HEK293 (cell line): ENCODE results near the gene FRY.

Experiments
- CTCF ChIA-PET: fragments of 350-600 bp; formaldehyde crosslinking; extraction: SDS; loops from one replicate; lab custom pipeline; 2021; ENCODE audit warnings: antibody characterized with exemption; lab: Yijun Ruan, JAX
- POLR2A ChIA-PET: fragments of 300-600 bp; formaldehyde crosslinking; extraction: SDS; loops from one replicate; lab custom pipeline; 2020; ENCODE audit warnings: antibody characterized with exemption, inconsistent platforms; lab: Yijun Ruan, JAX
- H3K27ac ChIP-seq: fragments of 200-500 bp; sonication (Bioruptor generic); 2 replicates; pipeline ENCODE4 v1.5.1; 2014; ENCODE audit warnings: low read depth, low read length, control low read depth, inconsistent platforms; ENCODE audit errors: extremely low read depth
- H3K36me3 ChIP-seq, 2 experiments: fragments of 200-500 bp in 1 of 2; sonication (Bioruptor generic) in 1 of 2; 1 replicate in 1 of 2; 2 replicates in 1 of 2; pipeline ENCODE4 v1.5.1; 2014 to 2017; ENCODE audit warnings: inconsistent platforms in 2 of 2, low read length in 2 of 2; ENCODE audit not compliant: control insufficient read depth in 2 of 2, insufficient read depth in 1 of 2
- H3K4me1 ChIP-seq: fragments of 200-500 bp; sonication (Bioruptor generic); 2 replicates; pipeline ENCODE4 v1.5.1; 2014; ENCODE audit warnings: mild to moderate bottlenecking, low read length, inconsistent platforms; ENCODE audit not compliant: control insufficient read depth, insufficient read depth
- H3K4me3 ChIP-seq: 2 replicates; pipeline ENCODE4 v1.5.1; 2011; ENCODE audit warnings: low read depth, mild to moderate bottlenecking, control low read depth, low read length, moderate library complexity
- H3K9me3 ChIP-seq: fragments of 200-500 bp; sonication (Bioruptor generic); 2 replicates; pipeline ENCODE4 v1.5.1; 2014; ENCODE audit warnings: low read depth, low read length, inconsistent platforms; ENCODE audit not compliant: control insufficient read depth, insufficient read depth
- BCL11B ChIP-seq: fragments of 450-650 bp; formaldehyde crosslinking; IDR thresholded peaks from 2 replicates; pipeline ENCODE4 v1.5.1; 2016; ENCODE audit warnings: low read depth, missing biosample characterization, missing genetic modification characterization
- EGR2 ChIP-seq: fragments of 450-650 bp; formaldehyde crosslinking; IDR thresholded peaks from 2 replicates; pipeline ENCODE4 v1.5.1; 2016; ENCODE audit warnings: low read depth, missing biosample characterization, missing genetic modification characterization
- HOXA7 ChIP-seq: sonication (generic); formaldehyde crosslinking; IDR thresholded peaks from 2 replicates; pipeline ENCODE4 v1.8.1; 2022; ENCODE audit warnings: missing genetic modification reagents, borderline replicate concordance
- IKZF3 ChIP-seq: fragments of 450-650 bp; IDR thresholded peaks from 2 replicates; pipeline ENCODE4 v1.5.0; 2018; ENCODE audit warnings: missing biosample characterization, mild to moderate bottlenecking, missing genetic modification characterization, moderate library complexity
- KLF16 ChIP-seq: fragments of 450-650 bp; formaldehyde crosslinking; IDR thresholded peaks from 2 replicates; pipeline ENCODE4 v1.5.1; 2017; ENCODE audit warnings: missing biosample characterization, missing genetic modification characterization
- OSR2 ChIP-seq: fragments of 450-650 bp; formaldehyde crosslinking; IDR thresholded peaks from 2 replicates; pipeline ENCODE4 v1.5.1; 2016; ENCODE audit warnings: missing biosample characterization, missing genetic modification characterization
- SCRT2 ChIP-seq: fragments of 450-650 bp; formaldehyde crosslinking; IDR thresholded peaks from 2 replicates; pipeline ENCODE4 v1.5.1; 2016; ENCODE audit warnings: missing biosample characterization, missing genetic modification characterization
- ZBTB48 ChIP-seq: fragments of 450-650 bp; formaldehyde crosslinking; IDR thresholded peaks from 2 replicates; pipeline ENCODE4 v1.5.1; 2016; ENCODE audit warnings: missing biosample characterization, missing genetic modification characterization
- ZNF140 ChIP-seq: fragments of 450-650 bp; formaldehyde crosslinking; IDR thresholded peaks from 2 replicates; pipeline ENCODE4 v1.5.1; 2016; ENCODE audit warnings: missing biosample characterization, missing genetic modification characterization
- ZNF146 ChIP-seq: fragments of 450-650 bp; formaldehyde crosslinking; IDR thresholded peaks from 2 replicates; pipeline ENCODE4 v1.5.1; 2016; ENCODE audit warnings: missing biosample characterization, missing genetic modification characterization
- ZNF155 ChIP-seq: fragments of 450-650 bp; formaldehyde crosslinking; IDR thresholded peaks from 2 replicates; pipeline ENCODE4 v1.5.1; 2016; ENCODE audit warnings: missing biosample characterization, missing genetic modification characterization
- ZNF174 ChIP-seq: fragments of 450-650 bp; formaldehyde crosslinking; IDR thresholded peaks from 2 replicates; pipeline ENCODE4 v1.5.0; 2017; ENCODE audit warnings: missing biosample characterization, mild to moderate bottlenecking, missing genetic modification characterization
- ZNF19 ChIP-seq: fragments of 450-650 bp; formaldehyde crosslinking; IDR thresholded peaks from 2 replicates; pipeline ENCODE4; 2016; ENCODE audit warnings: missing biosample characterization, missing genetic modification characterization, low read depth
- ZNF23 ChIP-seq: fragments of 450-650 bp; formaldehyde crosslinking; IDR thresholded peaks from 2 replicates; pipeline ENCODE4 v1.5.1; 2016; ENCODE audit warnings: missing biosample characterization, missing genetic modification characterization, borderline replicate concordance
- ZNF426 ChIP-seq: fragments of 450-650 bp; formaldehyde crosslinking; IDR thresholded peaks from 2 replicates; pipeline ENCODE4 v1.5.1; 2017; ENCODE audit warnings: missing biosample characterization, missing genetic modification characterization, mild to moderate bottlenecking, inconsistent platforms, moderate library complexity
- ZNF544 ChIP-seq: fragments of 450-650 bp; formaldehyde crosslinking; IDR thresholded peaks from 2 replicates; pipeline ENCODE4 v1.5.0; 2017; ENCODE audit warnings: missing biosample characterization, missing genetic modification characterization
- ZNF585B ChIP-seq: fragments of 450-650 bp; formaldehyde crosslinking; IDR thresholded peaks from 2 replicates; pipeline ENCODE4 v1.5.1; 2016; ENCODE audit warnings: missing biosample characterization, missing genetic modification characterization
- ZNF660 ChIP-seq: fragments of 450-650 bp; IDR thresholded peaks from 2 replicates; pipeline ENCODE4 v1.5.1; 2018; ENCODE audit warnings: missing biosample characterization, mild to moderate bottlenecking, missing genetic modification characterization
- ZNF791 ChIP-seq: fragments of 450-650 bp; formaldehyde crosslinking; IDR thresholded peaks from 2 replicates; pipeline ENCODE4 v1.5.1; 2016; ENCODE audit warnings: missing biosample characterization, missing genetic modification characterization
- ZNF830 ChIP-seq: fragments of 450-650 bp; IDR thresholded peaks from 2 replicates; pipeline ENCODE4 v1.5.0; 2018; ENCODE audit warnings: missing biosample characterization, missing genetic modification characterization, low read depth, mild to moderate bottlenecking, moderate library complexity
- ZNF843 ChIP-seq: fragments of 450-650 bp; formaldehyde crosslinking; IDR thresholded peaks from 2 replicates; pipeline ENCODE4 v1.5.1; 2016; ENCODE audit warnings: missing biosample characterization, missing genetic modification characterization
- TF ChIP-seq, protein P1 (sequence below): fragments of 450-650 bp; formaldehyde crosslinking; conservative IDR thresholded peaks from 2 replicates; pipeline ENCODE4 v1.5.1; 2016; ENCODE audit warnings: low read depth, missing biosample characterization, missing genetic modification characterization
- TF ChIP-seq, protein P2 (sequence below): fragments of 450-650 bp; IDR thresholded peaks from 2 replicates; pipeline ENCODE4 v1.5.1; 2018; ENCODE audit warnings: missing biosample characterization, mild to moderate bottlenecking, missing genetic modification characterization
- TF ChIP-seq, protein P3 (sequence below): fragments of 450-650 bp; formaldehyde crosslinking; IDR thresholded peaks from 2 replicates; pipeline ENCODE4 v1.5.1; 2017; ENCODE audit warnings: missing biosample characterization, missing genetic modification characterization
- TF ChIP-seq, protein P4 (sequence below): fragments of 450-650 bp; formaldehyde crosslinking; IDR thresholded peaks from 2 replicates; pipeline ENCODE4 v1.5.1; 2016; ENCODE audit warnings: missing biosample characterization, missing genetic modification characterization
- TF ChIP-seq, protein P5 (sequence below): fragments of 450-650 bp; formaldehyde crosslinking; IDR thresholded peaks from 2 replicates; pipeline ENCODE4 v1.5.1; 2016; ENCODE audit warnings: missing biosample characterization, missing genetic modification characterization

Gene FRY

DNA sequence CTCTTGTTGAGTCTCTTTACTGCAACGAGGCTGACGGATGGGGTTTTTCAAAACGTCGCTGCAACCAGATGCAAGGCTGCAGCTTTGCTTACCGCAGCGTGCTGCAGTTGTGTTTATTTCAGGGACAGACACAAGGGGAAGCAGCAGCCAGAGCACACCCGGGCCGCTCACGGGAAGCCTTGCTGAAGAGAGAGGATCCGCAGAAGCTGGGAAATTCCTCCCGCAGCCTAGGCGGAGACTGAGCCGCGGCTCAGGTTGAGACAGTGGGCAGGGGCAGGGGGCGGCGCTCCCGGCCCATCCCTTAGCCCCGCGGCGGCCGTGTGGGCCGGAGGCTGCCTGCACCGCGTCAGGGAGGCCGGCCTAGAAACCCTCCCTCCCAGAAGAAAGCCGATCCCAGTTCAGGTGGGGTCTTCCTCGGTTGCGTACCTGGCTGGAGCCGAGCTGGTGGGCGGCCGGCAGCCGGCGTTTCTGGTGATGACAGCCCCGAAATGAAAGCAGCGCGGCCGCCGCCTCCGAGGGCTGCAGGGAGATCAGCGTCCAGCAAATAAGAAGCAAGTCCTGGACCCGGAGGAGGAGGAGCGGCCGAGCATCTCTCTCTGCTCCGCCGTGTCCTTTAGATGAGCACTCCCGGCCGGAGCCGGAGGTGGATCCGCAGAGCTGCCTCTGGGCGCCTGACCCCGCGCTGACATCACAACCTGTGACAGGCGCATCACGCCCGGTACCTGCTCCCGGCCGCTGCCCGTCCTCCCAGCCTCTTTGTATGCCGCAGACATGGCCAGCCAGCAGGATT is at the start of gene FRY:
TSS of gene FRY (plus strand) at position 750 of the 790 bp plus-strand sequence. CDS start at position 772, 22 bp downstream.
- Histone ChIP-seq H3K27ac (peak within 1 kb of the TSS; percentile 45; the same call in 1 of the 2 replicates), H3K4me3 (peak within 1 kb of the TSS; percentile 67)
- TF ChIP-seq, protein P1, sequence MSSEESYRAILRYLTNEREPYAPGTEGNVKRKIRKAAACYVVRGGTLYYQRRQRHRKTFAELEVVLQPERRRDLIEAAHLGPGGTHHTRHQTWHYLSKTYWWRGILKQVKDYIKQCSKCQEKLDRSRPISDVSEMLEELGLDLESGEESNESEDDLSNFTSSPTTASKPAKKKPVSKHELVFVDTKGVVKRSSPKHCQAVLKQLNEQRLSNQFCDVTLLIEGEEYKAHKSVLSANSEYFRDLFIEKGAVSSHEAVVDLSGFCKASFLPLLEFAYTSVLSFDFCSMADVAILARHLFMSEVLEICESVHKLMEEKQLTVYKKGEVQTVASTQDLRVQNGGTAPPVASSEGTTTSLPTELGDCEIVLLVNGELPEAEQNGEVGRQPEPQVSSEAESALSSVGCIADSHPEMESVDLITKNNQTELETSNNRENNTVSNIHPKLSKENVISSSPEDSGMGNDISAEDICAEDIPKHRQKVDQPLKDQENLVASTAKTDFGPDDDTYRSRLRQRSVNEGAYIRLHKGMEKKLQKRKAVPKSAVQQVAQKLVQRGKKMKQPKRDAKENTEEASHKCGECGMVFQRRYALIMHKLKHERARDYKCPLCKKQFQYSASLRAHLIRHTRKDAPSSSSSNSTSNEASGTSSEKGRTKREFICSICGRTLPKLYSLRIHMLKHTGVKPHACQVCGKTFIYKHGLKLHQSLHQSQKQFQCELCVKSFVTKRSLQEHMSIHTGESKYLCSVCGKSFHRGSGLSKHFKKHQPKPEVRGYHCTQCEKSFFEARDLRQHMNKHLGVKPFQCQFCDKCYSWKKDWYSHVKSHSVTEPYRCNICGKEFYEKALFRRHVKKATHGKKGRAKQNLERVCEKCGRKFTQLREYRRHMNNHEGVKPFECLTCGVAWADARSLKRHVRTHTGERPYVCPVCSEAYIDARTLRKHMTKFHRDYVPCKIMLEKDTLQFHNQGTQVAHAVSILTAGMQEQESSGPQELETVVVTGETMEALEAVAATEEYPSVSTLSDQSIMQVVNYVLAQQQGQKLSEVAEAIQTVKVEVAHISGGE (tag by site-specific recombination), result 0 out of 2 replicates have a peak, but pooled peaks have one; percentile 37
- TF ChIP-seq ZNF19 (tag by site-specific recombination), result no peak
- peak; percentile 14; the same call in 1 of the 2 replicates for TF ChIP-seq OSR2 (tag by site-specific recombination)
- TF ChIP-seq EGR2, result peak; percentile 57
- no peak for TF ChIP-seq ZNF174 (tag by site-specific recombination)
- no peak for TF ChIP-seq ZNF791
- peak; percentile 52; the same call in 1 of the 2 replicates for TF ChIP-seq KLF16
- TF ChIP-seq ZBTB48 (tag by site-specific recombination), result 0 out of 2 replicates have a peak, but pooled peaks have one; percentile 30
- no peak for TF ChIP-seq ZNF544 (tag by site-specific recombination)
- no peak for TF ChIP-seq BCL11B
- TF ChIP-seq ZNF155 (tag by site-specific recombination), result no peak
- no peak for TF ChIP-seq ZNF585B (tag by site-specific recombination)
- TF ChIP-seq SCRT2, result peak; percentile 54; the same call in 1 of the 2 replicates
- TF ChIP-seq ZNF660 (tag by site-specific recombination), result peak; percentile 58; the same call in 1 of the 2 replicates
- no peak for TF ChIP-seq ZNF426 (tag by site-specific recombination)
- TF ChIP-seq, protein P2, sequence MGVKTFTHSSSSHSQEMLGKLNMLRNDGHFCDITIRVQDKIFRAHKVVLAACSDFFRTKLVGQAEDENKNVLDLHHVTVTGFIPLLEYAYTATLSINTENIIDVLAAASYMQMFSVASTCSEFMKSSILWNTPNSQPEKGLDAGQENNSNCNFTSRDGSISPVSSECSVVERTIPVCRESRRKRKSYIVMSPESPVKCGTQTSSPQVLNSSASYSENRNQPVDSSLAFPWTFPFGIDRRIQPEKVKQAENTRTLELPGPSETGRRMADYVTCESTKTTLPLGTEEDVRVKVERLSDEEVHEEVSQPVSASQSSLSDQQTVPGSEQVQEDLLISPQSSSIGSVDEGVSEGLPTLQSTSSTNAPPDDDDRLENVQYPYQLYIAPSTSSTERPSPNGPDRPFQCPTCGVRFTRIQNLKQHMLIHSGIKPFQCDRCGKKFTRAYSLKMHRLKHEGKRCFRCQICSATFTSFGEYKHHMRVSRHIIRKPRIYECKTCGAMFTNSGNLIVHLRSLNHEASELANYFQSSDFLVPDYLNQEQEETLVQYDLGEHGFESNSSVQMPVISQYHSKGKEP (tag by site-specific recombination), result peak; percentile 99
- TF ChIP-seq ZNF146 (tag by site-specific recombination), result no peak
- no peak for TF ChIP-seq ZNF140
- no peak for TF ChIP-seq ZNF23 (tag by site-specific recombination)
- no peak for TF ChIP-seq ZNF830 (tag by site-specific recombination)
- TF ChIP-seq, protein P3, sequence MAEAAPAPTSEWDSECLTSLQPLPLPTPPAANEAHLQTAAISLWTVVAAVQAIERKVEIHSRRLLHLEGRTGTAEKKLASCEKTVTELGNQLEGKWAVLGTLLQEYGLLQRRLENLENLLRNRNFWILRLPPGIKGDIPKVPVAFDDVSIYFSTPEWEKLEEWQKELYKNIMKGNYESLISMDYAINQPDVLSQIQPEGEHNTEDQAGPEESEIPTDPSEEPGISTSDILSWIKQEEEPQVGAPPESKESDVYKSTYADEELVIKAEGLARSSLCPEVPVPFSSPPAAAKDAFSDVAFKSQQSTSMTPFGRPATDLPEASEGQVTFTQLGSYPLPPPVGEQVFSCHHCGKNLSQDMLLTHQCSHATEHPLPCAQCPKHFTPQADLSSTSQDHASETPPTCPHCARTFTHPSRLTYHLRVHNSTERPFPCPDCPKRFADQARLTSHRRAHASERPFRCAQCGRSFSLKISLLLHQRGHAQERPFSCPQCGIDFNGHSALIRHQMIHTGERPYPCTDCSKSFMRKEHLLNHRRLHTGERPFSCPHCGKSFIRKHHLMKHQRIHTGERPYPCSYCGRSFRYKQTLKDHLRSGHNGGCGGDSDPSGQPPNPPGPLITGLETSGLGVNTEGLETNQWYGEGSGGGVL, result no peak
- TF ChIP-seq, protein P4, sequence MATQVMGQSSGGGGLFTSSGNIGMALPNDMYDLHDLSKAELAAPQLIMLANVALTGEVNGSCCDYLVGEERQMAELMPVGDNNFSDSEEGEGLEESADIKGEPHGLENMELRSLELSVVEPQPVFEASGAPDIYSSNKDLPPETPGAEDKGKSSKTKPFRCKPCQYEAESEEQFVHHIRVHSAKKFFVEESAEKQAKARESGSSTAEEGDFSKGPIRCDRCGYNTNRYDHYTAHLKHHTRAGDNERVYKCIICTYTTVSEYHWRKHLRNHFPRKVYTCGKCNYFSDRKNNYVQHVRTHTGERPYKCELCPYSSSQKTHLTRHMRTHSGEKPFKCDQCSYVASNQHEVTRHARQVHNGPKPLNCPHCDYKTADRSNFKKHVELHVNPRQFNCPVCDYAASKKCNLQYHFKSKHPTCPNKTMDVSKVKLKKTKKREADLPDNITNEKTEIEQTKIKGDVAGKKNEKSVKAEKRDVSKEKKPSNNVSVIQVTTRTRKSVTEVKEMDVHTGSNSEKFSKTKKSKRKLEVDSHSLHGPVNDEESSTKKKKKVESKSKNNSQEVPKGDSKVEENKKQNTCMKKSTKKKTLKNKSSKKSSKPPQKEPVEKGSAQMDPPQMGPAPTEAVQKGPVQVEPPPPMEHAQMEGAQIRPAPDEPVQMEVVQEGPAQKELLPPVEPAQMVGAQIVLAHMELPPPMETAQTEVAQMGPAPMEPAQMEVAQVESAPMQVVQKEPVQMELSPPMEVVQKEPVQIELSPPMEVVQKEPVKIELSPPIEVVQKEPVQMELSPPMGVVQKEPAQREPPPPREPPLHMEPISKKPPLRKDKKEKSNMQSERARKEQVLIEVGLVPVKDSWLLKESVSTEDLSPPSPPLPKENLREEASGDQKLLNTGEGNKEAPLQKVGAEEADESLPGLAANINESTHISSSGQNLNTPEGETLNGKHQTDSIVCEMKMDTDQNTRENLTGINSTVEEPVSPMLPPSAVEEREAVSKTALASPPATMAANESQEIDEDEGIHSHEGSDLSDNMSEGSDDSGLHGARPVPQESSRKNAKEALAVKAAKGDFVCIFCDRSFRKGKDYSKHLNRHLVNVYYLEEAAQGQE, result no peak
- TF ChIP-seq, protein P5, sequence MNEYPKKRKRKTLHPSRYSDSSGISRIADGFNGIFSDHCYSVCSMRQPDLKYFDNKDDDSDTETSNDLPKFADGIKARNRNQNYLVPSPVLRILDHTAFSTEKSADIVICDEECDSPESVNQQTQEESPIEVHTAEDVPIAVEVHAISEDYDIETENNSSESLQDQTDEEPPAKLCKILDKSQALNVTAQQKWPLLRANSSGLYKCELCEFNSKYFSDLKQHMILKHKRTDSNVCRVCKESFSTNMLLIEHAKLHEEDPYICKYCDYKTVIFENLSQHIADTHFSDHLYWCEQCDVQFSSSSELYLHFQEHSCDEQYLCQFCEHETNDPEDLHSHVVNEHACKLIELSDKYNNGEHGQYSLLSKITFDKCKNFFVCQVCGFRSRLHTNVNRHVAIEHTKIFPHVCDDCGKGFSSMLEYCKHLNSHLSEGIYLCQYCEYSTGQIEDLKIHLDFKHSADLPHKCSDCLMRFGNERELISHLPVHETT, result no peak
- TF ChIP-seq ZNF843 (tag by site-specific recombination), result no peak
- no peak for TF ChIP-seq IKZF3 (tag by site-specific recombination)
- TF ChIP-seq HOXA7, result no peak

More for the DNA sequence above, at the start of gene FRY:
- ChIA-PET CTCF (interaction anchor here (0.6 to 1.0 kb wide), 2 partner anchors 12 to 13 kb away, joined by 3 to 6 read pairs; no protein-coding TSS in a partner anchor), POLR2A (no interaction called here)
- Histone ChIP-seq H3K9me3 (no peaks in the 10 kb centered on the region), H3K36me3 (no peaks in the 10 kb centered on the region), H3K4me1 (peaks cover 2% of the 10 kb centered on the region; the same call in 1 of the 2 replicates)
